Measurements from ENCODE around the gene NRTN. TPM values are rescaled to one million over a fixed set of nuclear protein-coding genes. Genes with fewer than 3 reads are reported as not detected.

The NRTN gene
- total and polyA plus RNA-seq, 2 of the 13 experiments (the other 11 are each of a cell fraction or from before 2014, with no cell fraction given) = 4.1 to 5.3 TPM

DNA sequence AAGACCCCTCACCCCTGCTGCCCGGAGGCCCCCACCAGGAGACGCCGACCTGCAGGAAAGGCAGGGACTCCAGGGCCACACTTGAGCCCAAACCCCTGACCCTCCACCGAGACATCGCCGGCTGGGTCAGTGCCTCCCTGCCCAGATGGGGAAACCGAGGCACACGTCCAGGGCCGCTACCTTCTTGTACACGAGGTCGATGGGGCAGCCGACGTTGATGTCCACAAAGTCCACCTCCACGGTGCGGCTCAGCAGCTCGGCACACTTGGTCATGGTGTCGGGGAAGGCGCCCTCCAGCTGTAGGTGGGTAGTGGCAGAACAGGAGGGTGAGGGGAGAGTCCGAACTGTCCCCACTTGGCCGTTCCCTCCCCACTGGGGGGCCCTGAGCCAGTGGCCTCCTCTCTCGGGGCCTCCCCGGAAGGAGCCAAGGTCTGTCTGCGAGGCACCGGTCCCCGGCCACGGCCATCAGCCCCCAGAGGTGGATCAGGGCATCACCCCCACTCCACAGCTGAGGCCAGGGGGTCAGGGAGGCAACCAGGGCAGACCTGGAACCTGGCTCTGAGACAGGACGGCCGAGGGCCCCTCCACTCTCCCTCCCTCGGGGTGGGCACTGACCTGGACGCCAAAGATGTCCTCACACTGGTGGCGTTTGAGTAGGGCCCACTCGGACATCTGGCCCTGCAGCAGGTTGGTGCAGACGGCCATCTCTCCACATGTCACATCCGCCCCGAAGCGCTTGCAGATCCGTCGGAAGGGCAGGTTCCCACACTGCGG is 17.3 kb upstream of the NRTN start (continued):
- TF ChIP-seq, protein P1, sequence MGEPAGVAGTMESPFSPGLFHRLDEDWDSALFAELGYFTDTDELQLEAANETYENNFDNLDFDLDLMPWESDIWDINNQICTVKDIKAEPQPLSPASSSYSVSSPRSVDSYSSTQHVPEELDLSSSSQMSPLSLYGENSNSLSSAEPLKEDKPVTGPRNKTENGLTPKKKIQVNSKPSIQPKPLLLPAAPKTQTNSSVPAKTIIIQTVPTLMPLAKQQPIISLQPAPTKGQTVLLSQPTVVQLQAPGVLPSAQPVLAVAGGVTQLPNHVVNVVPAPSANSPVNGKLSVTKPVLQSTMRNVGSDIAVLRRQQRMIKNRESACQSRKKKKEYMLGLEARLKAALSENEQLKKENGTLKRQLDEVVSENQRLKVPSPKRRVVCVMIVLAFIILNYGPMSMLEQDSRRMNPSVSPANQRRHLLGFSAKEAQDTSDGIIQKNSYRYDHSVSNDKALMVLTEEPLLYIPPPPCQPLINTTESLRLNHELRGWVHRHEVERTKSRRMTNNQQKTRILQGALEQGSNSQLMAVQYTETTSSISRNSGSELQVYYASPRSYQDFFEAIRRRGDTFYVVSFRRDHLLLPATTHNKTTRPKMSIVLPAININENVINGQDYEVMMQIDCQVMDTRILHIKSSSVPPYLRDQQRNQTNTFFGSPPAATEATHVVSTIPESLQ (CRISPR knock-in tag; conservative IDR thresholded peaks at IDR 0.05) = no peak
- TF ChIP-seq CERS6 (CRISPR knock-in tag; IDR thresholded peaks at IDR 0.05) (no peak), AGO1 (IDR thresholded peaks at IDR 0.05; ENCODE audit: low read depth, low read length, poor library complexity, severe bottlenecking) (peak; percentile 33), ISX (CRISPR knock-in tag; conservative IDR thresholded peaks at IDR 0.05) (no peak), MAFG (CRISPR knock-in tag; IDR thresholded peaks at IDR 0.05) (no peak), ZFP90 (CRISPR knock-in tag; IDR thresholded peaks at IDR 0.05; ENCODE audit: borderline replicate concordance) (no peak), PREB (CRISPR knock-in tag; IDR thresholded peaks at IDR 0.05) (no peak), ZFP36L2 (CRISPR knock-in tag; IDR thresholded peaks at IDR 0.05) (no peak), RORA (CRISPR knock-in tag; IDR thresholded peaks at IDR 0.05) (no peak), ZNF121 (CRISPR knock-in tag; IDR thresholded peaks at IDR 0.05) (no peak), ZKSCAN1 (IDR thresholded peaks at IDR 0.05; ENCODE audit: low read length) (no peak), PCBP1 (IDR thresholded peaks at IDR 0.05; ENCODE audit: borderline replicate concordance, low read depth, low read length) (0 out of 2 replicates have a peak, but pooled peaks have one; percentile 28)
- TF ChIP-seq, protein P2, sequence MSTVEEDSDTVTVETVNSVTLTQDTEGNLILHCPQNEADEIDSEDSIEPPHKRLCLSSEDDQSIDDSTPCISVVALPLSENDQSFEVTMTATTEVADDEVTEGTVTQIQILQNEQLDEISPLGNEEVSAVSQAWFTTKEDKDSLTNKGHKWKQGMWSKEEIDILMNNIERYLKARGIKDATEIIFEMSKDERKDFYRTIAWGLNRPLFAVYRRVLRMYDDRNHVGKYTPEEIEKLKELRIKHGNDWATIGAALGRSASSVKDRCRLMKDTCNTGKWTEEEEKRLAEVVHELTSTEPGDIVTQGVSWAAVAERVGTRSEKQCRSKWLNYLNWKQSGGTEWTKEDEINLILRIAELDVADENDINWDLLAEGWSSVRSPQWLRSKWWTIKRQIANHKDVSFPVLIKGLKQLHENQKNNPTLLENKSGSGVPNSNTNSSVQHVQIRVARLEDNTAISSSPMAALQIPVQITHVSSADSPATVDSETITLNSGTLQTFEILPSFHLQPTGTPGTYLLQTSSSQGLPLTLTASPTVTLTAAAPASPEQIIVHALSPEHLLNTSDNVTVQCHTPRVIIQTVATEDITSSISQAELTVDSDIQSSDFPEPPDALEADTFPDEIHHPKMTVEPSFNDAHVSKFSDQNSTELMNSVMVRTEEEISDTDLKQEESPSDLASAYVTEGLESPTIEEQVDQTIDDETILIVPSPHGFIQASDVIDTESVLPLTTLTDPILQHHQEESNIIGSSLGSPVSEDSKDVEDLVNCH (CRISPR knock-in tag; IDR thresholded peaks at IDR 0.05) = no peak
